K562 (cell line): Measurements from ENCODE around the gene BIN1. TPM values are rescaled to one million over a fixed set of nuclear protein-coding genes. Genes with fewer than 3 reads are reported as not detected.

Source experiments
- ATAC-seq: fragments of 200-7000 bp; cut with Tn5 transposase; 3 replicates; pipeline ENCODE4 v1.9.1; 2020; ENCODE audit warnings: moderate library complexity
- BruUV-seq: library from RNA; stranded (reverse); fragments of 400-500 nt; replicated peaks from 2 replicates; lab custom pipeline; 2021; lab: Mats Ljungman, UMichigan
- CTCF ChIA-PET: fragments of 300-600 bp; formaldehyde crosslinking; extraction: SDS; loops from one replicate; lab custom pipeline; 2021; ENCODE audit warnings: low intra/inter-chr PET ratio; lab: Yijun Ruan, JAX
- POLR2A ChIA-PET: fragments of 300-600, 350-650 bp; sonication (Branson Sonifier 250); formaldehyde crosslinking; extraction: SDS; loops from one replicate; lab custom pipeline; 2021; ENCODE audit warnings: antibody characterized with exemption, inconsistent platforms; lab: Yijun Ruan, JAX
- DNase-seq, 4 experiments: peaks; one replicate each; pipeline versions ENCODE4 v3.0.0 to v3.0.0-alpha.2; 2011 to 2018; ENCODE audit warnings: low spot score in 3 of 4, mixed read lengths in 3 of 4; ENCODE audit errors: extremely low read depth in 1 of 4
- FAIRE-seq: peaks from 2 replicates; lab custom pipeline; 2011; peaks lifted over from hg19 to GRCh38; lab: Jason Lieb, UNC
- H2AFZ ChIP-seq: 2 replicates; pipeline ENCODE4 v1.6.0; 2011; ENCODE audit warnings: low read depth, low read length, control low read depth, inconsistent platforms
- H3K27ac ChIP-seq: fragments of 200-600 bp; 3 replicates; pipeline ENCODE4 v1.8.0; 2011; ENCODE audit warnings: low read depth, mild to moderate bottlenecking, control low read depth, inconsistent platforms, low read length, moderate library complexity, mixed read lengths; ENCODE audit errors: extremely low read depth
- H3K27me3 ChIP-seq, 2 experiments: fragments of 300-600 bp in 1 of 2; 2 replicates in 1 of 2; 3 replicates in 1 of 2; pipeline versions ENCODE4 v1.6.0 to v1.8.0; 2011; ENCODE audit warnings: inconsistent platforms in 2 of 2, low read length in 2 of 2, mild to moderate bottlenecking in 1 of 2, mixed read lengths in 1 of 2, moderate library complexity in 1 of 2; ENCODE audit not compliant: control insufficient read depth in 2 of 2, insufficient read depth in 2 of 2
- H3K36me3 ChIP-seq: fragments of 300-600 bp; 3 replicates; pipeline ENCODE4 v1.8.0; 2011; ENCODE audit warnings: mild to moderate bottlenecking, low read length, inconsistent platforms; ENCODE audit not compliant: control insufficient read depth, insufficient read depth
- H3K4me1 ChIP-seq, 2 experiments: fragments of 200-600 bp in 1 of 2; replicated peaks in 1 of 2; 2 replicates in 1 of 2; 3 replicates in 1 of 2; pipeline versions ENCODE4 v1.5.1 to v1.8.0; 2011; ENCODE audit warnings: inconsistent platforms in 2 of 2, low read length in 2 of 2, mild to moderate bottlenecking in 1 of 2, mixed read lengths in 1 of 2, moderate library complexity in 1 of 2; ENCODE audit not compliant: control insufficient read depth in 2 of 2, insufficient read depth in 2 of 2
- H3K4me2 ChIP-seq: 2 replicates; pipeline ENCODE4 v1.6.1; 2011; ENCODE audit warnings: low read length, control low read depth, inconsistent platforms, mixed read lengths; ENCODE audit not compliant: insufficient read depth
- H3K4me3 ChIP-seq: fragments of 200-600 bp; sonication (generic), shearing (Covaris generic); 2 replicates; pipeline ENCODE4 v1.5.1; 2016; ENCODE audit warnings: control low read depth, inconsistent platforms
- H3K79me2 ChIP-seq: fragments of 200-600 bp; 3 replicates; pipeline ENCODE4 v1.8.0; 2011; ENCODE audit warnings: low read length, inconsistent platforms; ENCODE audit not compliant: control insufficient read depth, insufficient read depth
- H3K9ac ChIP-seq, 2 experiments: 2 replicates each; pipeline versions ENCODE4 v1.6.0 to v1.6.1; 2011; ENCODE audit warnings: low read depth in 2 of 2, low read length in 2 of 2, control low read depth in 1 of 2, inconsistent platforms in 1 of 2, mild to moderate bottlenecking in 1 of 2, mixed read lengths in 1 of 2; ENCODE audit not compliant: insufficient read depth in 1 of 2
- H3K9me1 ChIP-seq: one replicate; pipeline ENCODE4 v1.6.0; 2011; ENCODE audit warnings: inconsistent platforms, mild to moderate bottlenecking, low read length, moderate library complexity; ENCODE audit not compliant: control insufficient read depth, insufficient read depth
- H3K9me3 ChIP-seq: replicated peaks from 2 replicates; pipeline ENCODE4 v1.5.1; 2011; ENCODE audit warnings: low read depth, low read length, inconsistent platforms; ENCODE audit not compliant: control insufficient read depth, insufficient read depth
- H4K20me1 ChIP-seq: replicated peaks from 2 replicates; pipeline ENCODE4 v1.6.1; 2011; ENCODE audit warnings: low read length, inconsistent platforms, mixed read lengths; ENCODE audit not compliant: control insufficient read depth, insufficient read depth
- C11orf30 ChIP-seq: fragments of 450-650 bp; IDR thresholded peaks from 2 replicates; pipeline ENCODE4 v1.6.1; 2016; ENCODE audit warnings: low read depth, mild to moderate bottlenecking
- DDX20 ChIP-seq: fragments of 450-650 bp; IDR thresholded peaks from 2 replicates; pipeline ENCODE4 v1.6.1; 2016; ENCODE audit warnings: missing genetic modification characterization, low read depth, mild to moderate bottlenecking, missing compliant biosample characterization, moderate library complexity
- ELF1 ChIP-seq: fragments of 200-800 bp; sonication (Bioruptor generic); IDR thresholded peaks from 2 replicates; pipeline ENCODE4 v1.6.1; 2016; ENCODE audit warnings: missing genetic modification characterization, missing compliant biosample characterization
- ESRRB ChIP-seq: fragments of 250-450 bp; sonication (Bioruptor Pico); IDR thresholded peaks from 2 replicates; pipeline ENCODE4 v1.5.0; 2020; ENCODE audit warnings: mild to moderate bottlenecking, moderate library complexity, borderline replicate concordance
- FOXK2 ChIP-seq, 2 experiments: fragments of 450-650 bp; IDR thresholded peaks in 1 of 2; conservative IDR thresholded peaks in 1 of 2; 2 replicates each; pipeline ENCODE4 v1.6.1; 2016; ENCODE audit warnings: low read depth in 2 of 2, mild to moderate bottlenecking in 1 of 2
- HMG20A ChIP-seq: fragments of 450-650 bp; formaldehyde crosslinking; conservative IDR thresholded peaks from 2 replicates; pipeline ENCODE4 v1.4.0; 2020; ENCODE audit warnings: mild to moderate bottlenecking, mixed read lengths
- MXI1 ChIP-seq: IDR thresholded peaks from 2 replicates; pipeline ENCODE4 v1.6.1; 2011; ENCODE audit warnings: low read depth, mild to moderate bottlenecking, improper control_type of control experiment, low read length
- OTX1 ChIP-seq: fragments of 450-650 bp; formaldehyde crosslinking; IDR thresholded peaks from 2 replicates; pipeline ENCODE4 v1.4.0; 2022; ENCODE audit warnings: mild to moderate bottlenecking
- PHB2 ChIP-seq: fragments of 450-650 bp; IDR thresholded peaks from 2 replicates; pipeline ENCODE4 v1.6.1; 2017; ENCODE audit warnings: low read depth
- PYGO2 ChIP-seq: fragments of 450-650 bp; IDR thresholded peaks from 2 replicates; pipeline ENCODE4 v1.6.1; 2016; ENCODE audit warnings: mild to moderate bottlenecking, missing genetic modification characterization, moderate library complexity, missing compliant biosample characterization
- SMAD3 ChIP-seq: fragments of 450-650 bp; formaldehyde crosslinking; conservative IDR thresholded peaks from 2 replicates; pipeline ENCODE4 v1.4.0; 2020; ENCODE audit warnings: mild to moderate bottlenecking
- SNRNP70 ChIP-seq: fragments of 200-400 bp; formaldehyde crosslinking; optimal IDR thresholded peaks from 2 replicates; pipeline ENCODE3; 2017; ENCODE audit warnings: low read depth, low read length
- TARDBP ChIP-seq: fragments of 450-650 bp; IDR thresholded peaks from 2 replicates; pipeline ENCODE4 v1.6.1; 2016
- TCF7 ChIP-seq: sonication (generic); IDR thresholded peaks from 2 replicates; pipeline ENCODE4 v1.6.1; 2016; ENCODE audit warnings: antibody characterized with exemption, borderline replicate concordance
- ZNF184 ChIP-seq: sonication (generic); formaldehyde crosslinking; IDR thresholded peaks from 2 replicates; pipeline ENCODE4 v1.5.0; 2020; ENCODE audit warnings: missing genetic modification reagents
- ZNF384 ChIP-seq: IDR thresholded peaks from 2 replicates; pipeline ENCODE4 v1.6.1; 2012; ENCODE audit warnings: low read depth, low read length, improper control_type of control experiment
- ZNF449 ChIP-seq: fragments of 250-450 bp; sonication (Bioruptor Pico); IDR thresholded peaks from 2 replicates; pipeline ENCODE4 v1.8.0; 2022; ENCODE audit warnings: moderate library complexity, mild to moderate bottlenecking, inconsistent platforms
- WGBS: fragments of 100-300 bp; shearing (Covaris generic); methylation state at CpG from one replicate; pipeline ENCODE4 v1.1.6; 2016; ENCODE audit warnings: low coverage, mixed read lengths; ENCODE audit not compliant: insufficient coverage; ENCODE audit errors: missing lambda C conversion rate; 5-methylcytosine and 5-hydroxymethylcytosine counted together
- in situ Hi-C: fragments of 300-500 bp; cut with MboI; formaldehyde crosslinking; loops from 4 replicates; pipeline ENCODE4 v1.15.0; 2018; ENCODE audit warnings: inconsistent platforms, mixed read lengths
- intact Hi-C: fragments of 100-400 bp; cut with micrococcal nuclease; formaldehyde crosslinking; loops from 2 replicates; pipeline ENCODE4 v1.14.2; 2022
- polyA plus RNA-seq, 8 experiments: library from polyadenylated mRNA; depleted of rRNA in 4 of 8; stranded (reverse) in 5 of 8; unstranded in 3 of 8; fragments of >200 nt; fragmentation: Nextera tagmentation in 2 of 8; fragmentation: Illumina TruSeq in 1 of 8; extraction: Ambion mirVana in 2 of 8; extraction: Trizol in 1 of 8; gene quantifications; 2 replicates each; pipeline versions ENCODE4 v1.2.1 to v1.2.3, GENCODE V29; 2011 to 2014; ENCODE audit warnings: inconsistent platforms in 1 of 8, missing spikeins in 1 of 8
- total RNA-seq, 7 experiments: library from RNA; depleted of rRNA in 6 of 7; stranded (reverse); fragments of >200 nt in 6 of 7; fragmentation: Illumina TruSeq in 2 of 7; extraction: Trizol in 2 of 7; gene quantifications; 2 replicates each; pipeline versions ENCODE4 v1.2.1 to v1.2.3, GENCODE V29; 2011 to 2021; ENCODE audit warnings: low replicate concordance in 1 of 7

Gene BIN1
- total and polyA plus RNA-seq, 9 of the 15 experiments (the other 6 are each of a cell fraction or from before 2014, with no cell fraction given) = 0.04 to 2.8 (median 0.79) TPM; not detected in 1

- no peak overlapping the region for H3K9ac ChIP-seq
- ChIA-PET CTCF (no interaction called here), POLR2A (no interaction called here)
- FAIRE-seq = no peak
- no peaks in the 10 kb centered on the region for H3K9me1 ChIP-seq
- H3K4me3 ChIP-seq = no peak overlapping the region
- intact Hi-C loops (no loop called here), in situ Hi-C loops (no loop called here)
- no peak for DNase-seq
- peaks cover 13 to 55% of the 10 kb centered on the region in 2 experiments for H3K4me1 ChIP-seq
- no peak overlapping the region for H2AFZ ChIP-seq
- H3K9me3 ChIP-seq = no peaks in the 10 kb centered on the region
- no peaks in the 10 kb centered on the region for H4K20me1 ChIP-seq
- H3K4me2 ChIP-seq = no peak overlapping the region
- no peak for ATAC-seq
- no peaks in the 10 kb centered on the region for H3K79me2 ChIP-seq
- no peak overlapping the region for H3K27ac ChIP-seq
- 38% methylated on average over 11 of the region's 30 CpGs for WGBS
- H3K36me3 ChIP-seq = no peaks in the 10 kb centered on the region
- TF ChIP-seq DDX20 (tag) (no peak), TCF7 (no peak), ZNF384 (no peak), MXI1 (no peak), ZNF184 (CRISPR knock-in tag) (no peak), PYGO2 (no peak)
- peaks cover 0 to 17% of the 10 kb centered on the region in 2 experiments; a peak in 3 of 5 replicates for H3K27me3 ChIP-seq
- BruUV-seq = no TSS peak
Observed at GRCh38 chr2:127060264-127060945, 46.5 kb downstream of the BIN1 start.

- no peaks in the 10 kb centered on the region for H4K20me1 ChIP-seq
- FAIRE-seq (no peak), ATAC-seq (no peak), DNase-seq (no peak)
- intact Hi-C loops (no loop called here), in situ Hi-C loops (no loop called here)
- ChIA-PET POLR2A (no interaction called here), CTCF (no interaction called here)
- no peaks in the 10 kb centered on the region for H3K79me2 ChIP-seq
- no peaks in the 10 kb centered on the region for H3K9me1 ChIP-seq
- no peak overlapping the region for H3K27ac ChIP-seq
- peaks cover 6 to 53% of the 10 kb centered on the region in 2 experiments; a peak in 4 of 5 replicates for H3K4me1 ChIP-seq
- H3K27me3 ChIP-seq = peaks cover 0 to 17% of the 10 kb centered on the region in 2 experiments; a peak in 3 of 5 replicates
- no peak overlapping the region for H3K4me3 ChIP-seq
- WGBS = 44% methylated on average over 10 of the region's 10 CpGs
- H2AFZ ChIP-seq = no peak overlapping the region
- H3K36me3 ChIP-seq = no peaks in the 10 kb centered on the region
- no peaks in the 10 kb centered on the region for H3K9me3 ChIP-seq
- H3K9ac ChIP-seq = no peak overlapping the region
- H3K4me2 ChIP-seq = no peak overlapping the region
- BruUV-seq = no TSS peak
- TF ChIP-seq FOXK2 (conservative IDR thresholded peaks at IDR 0.05 in 1 of 2, IDR thresholded peaks at IDR 0.05 in 1 of 2; ENCODE audit: low read depth in 2 of 2) = no peak
- TF ChIP-seq SMAD3 (CRISPR knock-in tag) = no peak
- TF ChIP-seq PHB2 = no peak
- TF ChIP-seq TARDBP = no peak
- TF ChIP-seq ZNF449 (CRISPR knock-in tag) = no peak
- no peak for TF ChIP-seq ELF1 (tag)
- no peak for TF ChIP-seq ESRRB (CRISPR knock-in tag)
- no peak for TF ChIP-seq HMG20A (CRISPR knock-in tag)
- no peak for TF ChIP-seq C11orf30
- TF ChIP-seq OTX1 (CRISPR knock-in tag) = no peak
- TF ChIP-seq DDX20 (tag) = no peak
- no peak for TF ChIP-seq SNRNP70
Observed at GRCh38 chr2:127059559-127059958, 47.4 kb downstream of the BIN1 start.
